GM18502 (cell line): ENCODE results near the gene STYX.

Experiments
- ATAC-seq: cut with Tn5 transposase; IDR thresholded peaks from one replicate; pipeline ENCODE4 v1.9.1; 2021; ENCODE audit warnings: mild to moderate bottlenecking; ENCODE audit not compliant: unreplicated experiment, poor library complexity

The STYX gene

GRCh38 chr14:52783206-52783605 lies 53.2 kb downstream of the STYX start:
- no peak for ATAC-seq

- ATAC-seq = no peak
These were observed 56.9 kb downstream of the STYX start for GRCh38 chr14:52786887-52787286.

GRCh38 chr14:52789118-52789517 lies 59.2 kb downstream of the STYX start:
- no peak for ATAC-seq

- no peak for ATAC-seq
These were observed 60.2 kb downstream of the STYX start for GRCh38 chr14:52790011-52790755.

GRCh38 chr14:52790756-52791222 lies 60.8 kb downstream of the STYX start:
- ATAC-seq = peak; percentile 5

- ATAC-seq = peak; percentile 94
These were observed 61.5 kb downstream of the STYX start, which contains the start of gene GNPNAT1 for GRCh38 chr14:52791223-52792096. Gene GNPNAT1 (minus strand): TSS chr14:52791607. CDS start chr14:52784650, 6,957 bp downstream.

GRCh38 chr14:52792097-52792415 lies 62.1 kb downstream of the STYX start:
- no peak for ATAC-seq

- no peak for ATAC-seq
These were observed 63.1 kb downstream of the STYX start for GRCh38 chr14:52793061-52793460.

GRCh38 chr14:52797653-52798052 lies 67.7 kb downstream of the STYX start:
- no peak for ATAC-seq

- no peak for ATAC-seq
These were observed 68.9 kb downstream of the STYX start for GRCh38 chr14:52798826-52799225.

GRCh38 chr14:52801014-52801712 lies 71.2 kb downstream of the STYX start:
- no peak for ATAC-seq

GRCh38 chr14:52802597-52802996 lies 72.6 kb downstream of the STYX start:
- ATAC-seq = no peak

GRCh38 chr14:52806115-52806514 lies 76.1 kb downstream of the STYX start:
- no peak for ATAC-seq

- no peak for ATAC-seq
These were observed 78.1 kb downstream of the STYX start for GRCh38 chr14:52808101-52808500.

GRCh38 chr14:52821805-52822250 lies 91.9 kb downstream of the STYX start:
- no peak for ATAC-seq

- ATAC-seq = no peak
These were observed 94.5 kb downstream of the STYX start for GRCh38 chr14:52824462-52824861.
